H1 (cell line): Measurements from ENCODE around the gene ORC5.

Source experiments
- POLR2A ChIP-seq, 2 experiments: IDR thresholded peaks; 1 replicate in 1 of 2; 2 replicates in 1 of 2; pipeline ENCODE4 v1.6.1; 2011; ENCODE audit warnings: low read depth in 2 of 2, low read length in 2 of 2, mild to moderate bottlenecking in 2 of 2; ENCODE audit errors: control extremely low read depth in 1 of 2
- RFX5 ChIP-seq: IDR thresholded peaks from 2 replicates; pipeline ENCODE4 v1.6.1; 2011; ENCODE audit warnings: low read depth, low read length, improper control_type of control experiment, borderline replicate concordance
- SUZ12 ChIP-seq: fragments of 200-600 bp; sonication (generic); IDR thresholded peaks from 2 replicates; pipeline ENCODE4 v1.6.1; 2012; ENCODE audit warnings: mild to moderate bottlenecking, inconsistent platforms, low read length, moderate library complexity, mixed read lengths

DNA sequence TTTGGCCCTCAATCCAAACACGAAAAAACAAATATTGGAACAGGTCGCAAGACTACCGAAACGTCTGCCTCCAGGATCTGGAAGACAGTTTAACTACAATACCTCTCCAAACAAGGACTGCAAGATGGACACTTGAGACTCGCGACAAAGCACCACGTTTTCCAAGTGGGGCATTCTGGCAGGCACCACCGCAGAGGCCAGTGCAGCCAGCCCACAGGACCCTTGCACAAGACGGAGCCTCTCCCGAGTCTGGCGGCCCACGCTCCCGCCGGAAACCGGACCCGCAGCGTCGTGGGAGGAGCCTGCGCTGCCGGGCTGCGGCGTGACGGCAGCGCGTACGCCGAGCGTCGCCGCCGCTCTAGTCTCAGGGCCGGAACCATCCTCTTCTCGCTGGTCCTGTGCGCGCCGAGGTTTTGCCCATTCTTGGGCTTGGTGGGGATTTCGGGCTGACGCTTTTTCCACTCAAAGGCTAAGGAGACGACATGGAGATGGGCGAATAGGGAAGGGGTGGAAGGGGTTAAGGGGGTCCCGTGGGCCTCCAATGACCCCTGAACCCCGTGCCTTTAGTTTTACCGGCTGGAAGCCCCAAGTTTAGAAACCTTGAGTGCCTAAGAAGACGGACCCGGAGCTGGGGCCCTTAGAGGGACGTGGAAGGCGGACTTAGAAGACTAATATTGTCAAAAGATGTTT, at the start of gene ORC5:
- TF ChIP-seq POLR2A (IDR thresholded peaks at IDR 0.05; ENCODE audit: control extremely low read depth in 1 of 2, low read depth in 2 of 2, low read length in 2 of 2) (peak; percentile 80 to 84), SUZ12 (no peak), RFX5 (no peak)
